ENCODE results near the gene IFT122. TPM values are rescaled to one million over a fixed set of nuclear protein-coding genes. Genes with fewer than 3 reads are reported as not detected.

The IFT122 gene
- total and polyA plus RNA-seq, 2 of the 4 experiments (the other 2 are of a cell fraction), result 16.8 to 28.0 TPM

- BruUV-seq (replicated peaks), result no TSS peak
- CTCF ChIA-PET, result no interaction called here
- H2AK5ac ChIP-seq (ENCODE audit: low read depth, low read length), result no peak overlapping the region
Measured at GRCh38 chr3:129534428-129535027, 94.5 kb downstream of the IFT122 start.

More at GRCh38 chr3:129534428-129535027, 94.5 kb downstream of the IFT122 start:
- intact Hi-C loops (cut with micrococcal nuclease), result loop anchor here (5.0 kb wide), 1 partner anchor 82 kb away; no protein-coding TSS in a partner anchor
- Histone ChIP-seq H2BK20ac (ENCODE audit: low read depth, low read length) (no peak overlapping the region), H3K36me3 (ENCODE audit: control insufficient read depth, insufficient read depth, low read length) (no peaks in the 10 kb centered on the region), H4K20me1 (ENCODE audit: insufficient read depth, low read length) (no peaks in the 10 kb centered on the region), H2BK15ac (ENCODE audit: low read depth, low read length) (no peak overlapping the region), H3K18ac (ENCODE audit: low read depth, low read length) (no peak overlapping the region), H2BK5ac (ENCODE audit: low read depth, low read length, poor library complexity, severe bottlenecking) (no peak overlapping the region), H3K27me3 (ENCODE audit: control insufficient read depth, insufficient read depth, low read length) (peaks cover 5% of the 10 kb centered on the region; the same call in 1 of the 2 replicates), H3K9me1 (ENCODE audit: insufficient read depth, low read length) (peaks cover 8% of the 10 kb centered on the region), H3K4me2 (ENCODE audit: low read depth, low read length) (no peak overlapping the region), H2BK120ac (ENCODE audit: low read depth, low read length) (no peak overlapping the region), H3K9ac (ENCODE audit: low read depth, low read length) (no peak overlapping the region), H3K27ac (ENCODE audit: insufficient read depth, low read length) (no peak overlapping the region), H3K4me3 (ENCODE audit: insufficient read depth, low read depth, low read length) (no peak overlapping the region), H3K9me3 (ENCODE audit: control insufficient read depth, insufficient read depth, low read length) (no peaks in the 10 kb centered on the region), H4K5ac (ENCODE audit: low read depth, low read length) (no peak overlapping the region), H3K14ac (replicated peaks; ENCODE audit: low read depth, low read length) (no peak overlapping the region), H3K79me1 (ENCODE audit: low read depth in 1 of 2, low read length in 2 of 2) (no peaks in the 10 kb centered on the region), H3K4ac (ENCODE audit: low read depth, low read length) (no peak overlapping the region), H3K4me1 (ENCODE audit: control insufficient read depth, insufficient read depth, low read length) (peaks cover 14% of the 10 kb centered on the region), H2AK9ac (replicated peaks; ENCODE audit: low read depth, low read length, poor library complexity) (no peak overlapping the region), H3K23ac (ENCODE audit: low read depth, low read length) (no peak overlapping the region), H2AFZ (replicated peaks; ENCODE audit: low read length, poor library complexity) (no peak overlapping the region), H3K56ac (ENCODE audit: extremely low read depth, insufficient read depth, low read length) (no peak overlapping the region), H4K8ac (ENCODE audit: low read depth in 2 of 2, low read length in 2 of 2) (no peak overlapping the region), H4K91ac (ENCODE audit: insufficient read depth, low read depth, low read length) (no peak overlapping the region)
- DNase-seq (no peak), ATAC-seq (ENCODE audit: low read depth) (no peak)
- WGBS, 2 experiments (ENCODE audit: extremely low coverage in 2 of 2, insufficient read length in 1 of 2), result no CpG with 5 or more reads among the region's 4 CpGs
- no peak for TF ChIP-seq USF2 (IDR thresholded peaks at IDR 0.05; ENCODE audit: low read depth, low read length)
- TF ChIP-seq CHD1 (IDR thresholded peaks at IDR 0.05; ENCODE audit: low read depth, low read length), result no peak
- no peak for TF ChIP-seq CTCF (conservative IDR thresholded peaks at IDR 0.05; ENCODE audit: low read depth, low read length)
- no peak for TF ChIP-seq ELK1 (IDR thresholded peaks at IDR 0.05; ENCODE audit: borderline replicate concordance, low read depth, low read length)
- TF ChIP-seq MAFK (IDR thresholded peaks at IDR 0.05; ENCODE audit: low read depth, low read length), result no peak
- no peak for TF ChIP-seq CEBPB (IDR thresholded peaks at IDR 0.05; ENCODE audit: low read depth, low read length)
- TF ChIP-seq RCOR1 (IDR thresholded peaks at IDR 0.05; ENCODE audit: insufficient replicate concordance, low read length), result no peak
- TF ChIP-seq RAD21 (IDR thresholded peaks at IDR 0.05; ENCODE audit: low read length), result no peak
- no peak for TF ChIP-seq FOS (IDR thresholded peaks at IDR 0.05; ENCODE audit: low read depth, low read length)
- no peak for TF ChIP-seq MAZ (IDR thresholded peaks at IDR 0.05; ENCODE audit: borderline replicate concordance, low read depth, low read length)
- no peak for TF ChIP-seq RFX5 (IDR thresholded peaks at IDR 0.05; ENCODE audit: low read depth, low read length)
- no peak for TF ChIP-seq BHLHE40 (IDR thresholded peaks at IDR 0.05; ENCODE audit: low read depth, low read length)
- no peak for TF ChIP-seq POLR2A (IDR thresholded peaks at IDR 0.05; ENCODE audit: low read depth, low read length)
- no peak for TF ChIP-seq SMC3 (IDR thresholded peaks at IDR 0.05; ENCODE audit: low read depth, low read length)
- TF ChIP-seq NFE2L2 (IDR thresholded peaks at IDR 0.05; ENCODE audit: low read depth, low read length), result no peak
- dilution Hi-C loops (cut with HindIII; ENCODE audit: low sequenced_read_pairs, unreplicated experiment), result no loop called here
- in situ Hi-C loops (cut with MboI; ENCODE audit: low sequenced_read_pairs), result no loop called here
- POLR2A ChIA-PET (ENCODE audit: unreplicated experiment), result interaction anchor here (0.6 kb wide), 1 partner anchor 19 kb away, joined by 3 read pairs; no protein-coding TSS in a partner anchor

All from IMR-90 (cell line).